HCT116 (cell line): ENCODE data around the gene CCDC88C.
A peak's percentile ranks its signal among the peaks of the same experiment; 100 is the strongest.

Source experiments
- CBX3 ChIP-seq: IDR thresholded peaks from 2 replicates; pipeline ENCODE4 v1.6.1; 2012; ENCODE audit warnings: low read depth
- CTCF ChIP-seq, 3 experiments: fragments of 200-600 bp in 1 of 3; sonication (generic) in 1 of 3; IDR thresholded peaks in 2 of 3; conservative IDR thresholded peaks in 1 of 3; 2 replicates each; pipeline ENCODE4 v1.5.1; 2012 to 2017; ENCODE audit warnings: low read depth in 2 of 3, low read length in 2 of 3, antibody characterized with exemption in 1 of 3, borderline replicate concordance in 1 of 3, control low read depth in 1 of 3, mild to moderate bottlenecking in 1 of 3, mixed read lengths in 1 of 3, mixed run types in 1 of 3, moderate library complexity in 1 of 3; ENCODE audit not compliant: insufficient read depth in 1 of 3
- EGR1 ChIP-seq: IDR thresholded peaks from 2 replicates; pipeline ENCODE4 v1.6.1; 2012; ENCODE audit warnings: low read depth
- EZH2 ChIP-seq: fragments of 200-600 bp; sonication (generic); IDR thresholded peaks from 2 replicates; pipeline ENCODE4 v1.6.1; 2017; ENCODE audit warnings: antibody characterized with exemption, mixed run types
- EZH2phosphoT487 ChIP-seq: fragments of 200-600 bp; IDR thresholded peaks from 2 replicates; pipeline ENCODE4 v1.6.1; 2018; ENCODE audit warnings: antibody characterized with exemption, borderline replicate concordance
- POLR2A ChIP-seq: IDR thresholded peaks from 2 replicates; pipeline ENCODE4 v1.7.0; 2011; ENCODE audit warnings: borderline replicate concordance; ENCODE audit not compliant: insufficient read depth, insufficient read length; ENCODE audit errors: extremely low read depth
- POLR2AphosphoS5 ChIP-seq: IDR thresholded peaks from 2 replicates; pipeline ENCODE4 v1.6.1; 2011; ENCODE audit warnings: mild to moderate bottlenecking, low read depth, low read length, moderate library complexity
- REST ChIP-seq: IDR thresholded peaks from 2 replicates; pipeline ENCODE4 v1.6.1; 2012; ENCODE audit warnings: low read depth
- SP1 ChIP-seq: IDR thresholded peaks from 2 replicates; pipeline ENCODE4 v1.6.1; 2012; ENCODE audit warnings: low read depth
- ZFX ChIP-seq: fragments of 450-650 bp; IDR thresholded peaks from 2 replicates; pipeline ENCODE4 v1.6.1; 2017

DNA sequence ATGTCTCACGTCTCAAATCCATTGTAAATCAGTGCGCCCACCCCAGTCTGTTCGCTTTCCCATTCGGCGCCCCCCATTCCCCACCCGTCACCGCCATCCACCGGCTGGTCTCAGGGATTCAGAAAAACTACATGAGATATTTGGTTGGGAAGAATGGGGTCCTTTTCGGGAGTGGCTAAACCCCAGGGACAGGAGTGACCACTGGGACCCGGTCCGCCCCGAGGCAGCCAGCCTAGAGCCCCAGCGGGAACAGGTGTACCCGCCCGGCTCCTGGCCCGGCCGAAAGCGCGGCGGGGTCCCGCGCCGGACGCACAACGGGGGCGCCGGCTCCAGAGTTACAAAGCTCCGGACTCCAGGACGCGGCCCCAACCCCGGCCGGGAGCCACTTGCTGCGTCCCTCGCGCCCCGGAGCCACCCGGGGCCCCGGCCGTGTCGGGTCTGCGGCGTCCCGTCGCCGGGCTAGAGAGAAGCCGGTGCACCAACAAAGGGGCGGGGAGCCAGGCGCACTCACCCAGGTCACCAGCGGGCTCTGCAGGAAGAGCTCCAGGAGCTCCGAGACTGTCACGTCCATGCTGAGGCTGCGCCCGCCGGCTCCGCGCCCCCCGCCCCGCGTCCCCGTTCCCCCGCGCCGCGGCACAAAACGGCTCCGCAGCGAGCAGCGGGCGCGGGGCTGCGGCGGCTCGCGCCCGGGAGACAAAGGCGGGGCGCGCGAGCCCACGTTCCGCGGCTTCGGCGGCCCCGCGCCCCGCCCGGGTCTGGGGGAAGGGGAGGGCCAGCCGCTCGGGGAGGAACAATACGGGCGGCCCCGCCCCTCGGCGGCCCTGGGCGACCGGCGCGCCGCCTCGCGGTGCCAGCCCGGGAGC is at the start of gene CCDC88C:
- TF ChIP-seq CTCF (IDR thresholded peaks at IDR 0.05 in 2 of 3, conservative IDR thresholded peaks at IDR 0.05 in 1 of 3; ENCODE audit: borderline replicate concordance in 1 of 3, insufficient read depth in 1 of 3, low read depth in 2 of 3, low read length in 2 of 3) (no peak), POLR2AphosphoS5 (peak; percentile 67), POLR2A (no peak), EZH2 (no peak), EZH2phosphoT487 (no peak), EGR1 (no peak), SP1 (no peak), REST (no peak), ZFX (no peak), CBX3 (no peak)
